GM21423 (cell line): ENCODE data around the gene FAM107B.

Source experiments
- ATAC-seq: cut with Tn5 transposase; IDR thresholded peaks from one replicate; pipeline ENCODE4 v1.9.1; 2021; ENCODE audit warnings: mild to moderate bottlenecking, moderate library complexity; ENCODE audit not compliant: unreplicated experiment

The FAM107B gene

GRCh38 chr10:14543046-14543903 is 231.4 kb downstream of the FAM107B start:
- ATAC-seq, result peak; percentile 52

GRCh38 chr10:14541379-14541778 is 233.3 kb downstream of the FAM107B start:
- ATAC-seq, result no peak

DNA sequence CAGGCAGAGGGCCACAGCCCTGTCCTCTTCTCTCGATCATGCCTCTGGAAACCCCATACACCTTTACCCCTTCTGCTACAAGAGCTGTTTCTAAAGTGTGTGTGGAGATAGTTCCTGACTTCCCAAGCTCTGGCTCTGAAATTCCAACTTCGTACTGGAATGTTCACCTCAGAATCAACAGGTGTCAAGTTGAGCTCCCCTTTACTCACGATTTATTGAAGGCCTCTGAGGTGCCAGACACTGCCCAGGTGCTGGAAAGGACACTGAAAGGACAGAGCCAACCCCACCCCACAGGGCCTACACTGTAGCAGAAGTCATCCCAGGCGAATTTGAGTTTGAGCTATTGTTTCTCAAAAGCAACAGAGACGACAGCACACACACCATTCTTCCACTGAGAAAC is 234.1 kb downstream of the FAM107B start:
- ATAC-seq, result no peak

DNA sequence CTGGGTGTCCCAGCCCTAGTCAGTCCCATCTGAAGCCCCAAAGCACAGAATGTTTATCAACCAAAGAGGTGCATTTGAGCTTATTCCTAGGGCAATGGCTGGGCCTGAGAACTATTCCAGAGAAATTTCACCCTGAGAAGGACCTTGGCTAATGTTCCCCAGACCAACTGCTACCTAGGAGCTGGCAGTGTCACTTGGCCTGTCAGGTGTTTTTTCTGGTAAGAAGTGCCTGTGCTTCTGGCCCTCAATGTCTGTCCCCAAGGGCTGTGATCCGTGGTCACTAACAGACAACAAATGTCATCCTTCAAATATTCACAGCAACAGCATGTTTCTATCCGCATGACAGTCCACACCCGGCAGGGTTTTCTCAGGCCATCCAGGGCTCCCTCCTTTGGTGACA is 234.6 kb downstream of the FAM107B start:
- no peak for ATAC-seq

DNA sequence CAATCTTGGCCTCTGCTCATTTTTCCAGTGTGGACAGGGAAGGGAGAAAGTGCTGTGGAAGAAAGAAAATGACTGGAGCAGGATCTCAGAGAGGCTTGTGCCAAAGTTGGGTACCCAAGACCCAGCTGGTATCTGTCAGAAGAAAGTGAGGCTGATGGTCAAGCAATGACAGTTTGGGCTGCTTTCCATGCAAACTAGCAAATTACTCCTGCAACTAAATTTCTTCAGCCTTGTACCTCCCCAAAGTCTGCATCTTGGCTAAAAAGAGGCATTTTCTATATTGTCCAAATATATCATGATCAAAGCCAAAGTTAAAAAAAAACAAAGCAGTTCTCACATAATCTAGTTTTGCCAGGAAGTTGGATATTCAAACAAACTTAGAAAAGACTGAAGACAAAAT is 235.5 kb downstream of the FAM107B start:
- no peak for ATAC-seq

- no peak for ATAC-seq
These were observed 238.2 kb downstream of the FAM107B start for GRCh38 chr10:14536241-14537213.

DNA sequence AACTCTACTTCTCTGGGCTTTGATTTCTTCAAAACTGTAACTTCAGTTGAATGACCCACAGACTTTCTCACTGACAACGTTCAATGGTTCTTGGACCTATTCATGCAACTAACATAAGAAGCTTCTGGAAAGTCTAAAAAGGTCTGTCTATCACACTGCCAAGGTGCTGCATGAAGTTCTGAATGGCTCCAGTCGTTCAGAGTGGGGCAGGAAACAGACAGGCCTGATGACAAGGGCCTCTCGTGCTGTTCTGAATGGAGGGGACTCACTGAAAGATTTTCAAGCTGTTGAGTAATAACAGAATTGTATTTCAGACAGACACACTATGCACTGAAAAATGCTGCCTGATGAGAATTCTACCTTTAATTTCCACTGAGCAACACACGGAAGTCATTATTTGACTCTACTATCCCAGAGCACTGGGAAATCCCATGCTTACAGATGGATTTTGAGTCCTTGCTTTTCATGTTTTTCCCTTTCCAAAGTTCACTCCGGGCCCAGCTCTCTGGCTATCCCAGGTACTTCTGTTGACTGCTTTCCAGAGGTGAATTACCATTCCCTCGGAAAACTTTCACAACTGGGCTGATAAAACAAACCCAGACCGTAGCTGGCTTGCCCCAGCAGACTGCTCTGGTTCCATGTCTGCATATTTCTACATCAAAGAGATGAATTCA is 239.1 kb downstream of the FAM107B start:
- no peak for ATAC-seq

GRCh38 chr10:14534152-14534551 is 240.5 kb downstream of the FAM107B start:
- no peak for ATAC-seq

GRCh38 chr10:14533295-14533694 is 241.4 kb downstream of the FAM107B start:
- ATAC-seq, result no peak

DNA sequence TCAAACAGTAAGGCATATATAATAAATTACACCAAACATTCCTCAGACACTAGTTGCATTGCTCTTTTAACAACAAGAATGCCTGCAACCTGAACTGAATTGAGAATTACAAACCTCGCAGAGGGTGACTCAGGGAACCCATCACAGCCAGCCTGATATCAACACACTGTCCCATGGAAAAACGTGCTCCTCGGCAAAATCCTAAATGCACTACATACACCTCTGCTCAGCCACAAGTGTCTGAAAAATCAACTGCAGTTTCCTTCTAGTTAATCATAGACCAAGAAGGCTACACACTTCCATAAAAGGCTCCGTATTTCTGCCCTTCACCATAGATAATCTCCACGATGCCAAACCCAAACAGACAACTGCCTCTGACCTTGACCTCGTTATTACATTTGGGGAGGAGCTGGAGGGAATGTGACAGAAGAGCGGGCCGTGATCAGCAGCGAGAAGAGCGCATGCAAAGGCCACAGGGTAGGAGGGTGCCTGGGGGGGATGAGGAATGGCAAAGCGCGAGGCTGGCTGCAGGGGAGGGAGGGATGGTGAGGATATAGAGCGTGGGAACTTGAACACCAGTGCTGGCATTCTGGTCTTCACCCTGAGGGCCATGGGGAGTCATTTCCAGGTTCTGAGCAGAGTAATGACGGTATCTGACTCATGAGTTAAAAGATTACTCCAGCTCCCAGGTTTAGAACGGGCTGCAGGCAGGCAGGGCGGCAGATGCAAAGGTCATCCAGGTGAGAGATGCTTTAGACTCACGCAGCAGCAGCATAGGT is 242.0 kb downstream of the FAM107B start:
- no peak for ATAC-seq

GRCh38 chr10:14531974-14532373 is 242.7 kb downstream of the FAM107B start:
- no peak for ATAC-seq

DNA sequence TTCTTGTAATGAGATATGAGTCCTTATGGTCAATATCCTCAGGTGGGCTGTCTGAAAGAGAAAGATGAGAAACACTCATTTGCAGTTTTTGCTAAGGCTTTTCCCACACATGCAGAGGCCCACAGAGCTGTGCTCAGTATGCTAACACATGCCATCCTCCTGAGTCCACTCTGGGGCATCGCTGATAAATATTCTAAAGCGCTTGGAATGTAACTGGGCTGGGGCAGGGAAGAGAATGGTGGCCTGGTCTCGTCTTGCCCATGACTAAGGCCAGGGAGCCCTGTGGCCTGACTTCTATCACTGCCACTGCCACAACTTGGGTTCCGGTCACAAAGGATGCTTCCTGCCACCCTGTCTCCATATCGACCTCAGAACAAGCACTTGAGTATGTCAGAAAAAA is 244.2 kb downstream of the FAM107B start:
- no peak for ATAC-seq

GRCh38 chr10:14529351-14529750 is 245.3 kb downstream of the FAM107B start:
- no peak for ATAC-seq

- ATAC-seq, result no peak
These were observed 246.2 kb downstream of the FAM107B start for GRCh38 chr10:14528450-14528849.

DNA sequence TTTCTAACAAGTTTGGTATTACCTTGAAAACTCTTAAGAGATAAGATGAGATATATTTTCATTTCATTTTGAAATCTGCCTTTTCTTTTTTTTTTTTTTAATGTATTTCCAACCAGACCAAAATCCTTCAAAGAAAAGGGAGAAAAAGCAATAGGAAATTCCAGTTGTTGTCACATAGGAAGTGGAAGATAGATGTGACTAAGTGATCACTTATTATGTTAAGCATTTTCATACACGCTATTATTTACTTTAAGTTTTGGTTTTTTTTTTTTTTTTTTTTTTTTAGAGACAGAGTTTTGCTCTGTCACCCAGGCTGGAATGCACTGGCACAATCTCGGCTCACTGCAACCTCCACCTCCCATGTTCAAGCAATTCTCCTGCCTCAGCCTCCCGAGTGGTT is 246.8 kb downstream of the FAM107B start:
- ATAC-seq, result no peak

DNA sequence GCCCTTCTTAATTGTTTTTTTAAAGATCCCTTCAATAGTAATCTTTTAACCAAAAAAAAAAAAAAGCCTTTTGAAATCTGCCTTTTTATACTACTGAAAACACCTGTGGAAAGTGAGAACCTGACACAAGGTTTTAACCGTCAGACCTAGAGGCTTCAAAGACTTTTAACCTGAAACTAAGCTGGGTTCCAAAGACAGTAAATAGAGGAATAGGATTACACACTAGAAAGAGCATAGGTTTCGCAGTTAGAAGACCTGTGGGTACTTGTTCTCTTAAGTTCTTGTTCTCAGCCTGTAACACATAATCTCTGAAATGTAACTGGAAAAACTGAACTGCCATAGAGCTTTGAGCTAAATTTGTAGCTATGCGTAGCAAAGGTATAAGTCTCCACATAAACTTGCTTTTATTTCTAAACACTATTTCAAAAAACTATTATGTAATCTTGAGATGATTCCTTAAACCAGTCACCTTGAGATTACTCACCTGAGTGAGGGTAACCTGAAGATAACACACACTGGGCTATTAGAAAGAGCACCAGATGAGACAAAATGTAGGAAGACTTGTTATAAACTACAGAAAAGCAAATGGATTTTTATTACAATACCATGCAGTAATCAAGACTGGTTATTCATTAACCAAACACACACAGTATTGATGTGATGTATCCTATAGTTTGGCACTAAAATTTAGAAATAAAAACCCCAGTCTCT is 247.4 kb downstream of the FAM107B start:
- ATAC-seq, result no peak

- no peak for ATAC-seq
These were observed 248.4 kb downstream of the FAM107B start for GRCh38 chr10:14526326-14526725.

- no peak for ATAC-seq
These were observed 249.9 kb downstream of the FAM107B start for GRCh38 chr10:14524691-14525324.

- ATAC-seq, result no peak
These were observed 251.4 kb downstream of the FAM107B start for GRCh38 chr10:14523286-14523685.
